H9 (cell line): ENCODE results near the gene GRIK4. TPM values are rescaled to one million over a fixed set of nuclear protein-coding genes. Genes with fewer than 3 reads are reported as not detected.
A peak's percentile ranks its signal among the peaks of the same experiment; 100 is the strongest.

Source experiments
- DNase-seq: peaks from one replicate; pipeline ENCODE4 v3.0.0-alpha.2; 2017
- H2AFZ ChIP-seq: one replicate; pipeline ENCODE4 v1.6.1; 2013; ENCODE audit warnings: mild to moderate bottlenecking, low read length, control low read depth, moderate library complexity
- H2AK5ac ChIP-seq: 2 replicates; pipeline ENCODE4 v1.6.1; 2013; ENCODE audit warnings: low read length, control low read depth, mixed read lengths; ENCODE audit not compliant: insufficient read length
- H2BK120ac ChIP-seq: one replicate; pipeline ENCODE4 v1.6.1; 2013; ENCODE audit warnings: low read depth, mild to moderate bottlenecking, low read length, control low read depth, inconsistent platforms; ENCODE audit not compliant: poor library complexity, severe bottlenecking
- H2BK12ac ChIP-seq: 2 replicates; pipeline ENCODE4 v1.6.1; 2013; ENCODE audit warnings: low read length, control low read depth, mixed read lengths, low read depth; ENCODE audit not compliant: insufficient read length
- H2BK15ac ChIP-seq: 2 replicates; pipeline ENCODE4 v1.6.1; 2013; ENCODE audit warnings: low read depth, low read length, control low read depth
- H2BK20ac ChIP-seq: one replicate; pipeline ENCODE4 v1.6.1; 2013; ENCODE audit warnings: low read depth, mild to moderate bottlenecking, low read length, control low read depth, inconsistent platforms; ENCODE audit not compliant: poor library complexity, severe bottlenecking
- H2BK5ac ChIP-seq: 2 replicates; pipeline ENCODE4 v1.6.1; 2013; ENCODE audit warnings: low read length, control low read depth, mixed read lengths; ENCODE audit not compliant: insufficient read length
- H3K14ac ChIP-seq: 2 replicates; pipeline ENCODE4 v1.6.1; 2013; ENCODE audit warnings: low read length, control low read depth; ENCODE audit not compliant: insufficient read depth
- H3K18ac ChIP-seq: 2 replicates; pipeline ENCODE4 v1.6.1; 2013; ENCODE audit warnings: low read depth, mild to moderate bottlenecking, mixed read lengths, low read length, control low read depth; ENCODE audit not compliant: insufficient read length
- H3K23ac ChIP-seq: 2 replicates; pipeline ENCODE4 v1.6.1; 2013; ENCODE audit warnings: low read length, control low read depth, mixed read lengths, low read depth; ENCODE audit not compliant: insufficient read length
- H3K23me2 ChIP-seq: 2 replicates; pipeline ENCODE4 v1.6.1; 2013; ENCODE audit warnings: low read depth, mild to moderate bottlenecking, mixed read lengths, low read length, control low read depth; ENCODE audit not compliant: insufficient read length, poor library complexity, severe bottlenecking
- H3K27ac ChIP-seq: 2 replicates; pipeline ENCODE4 v1.5.1; 2013; ENCODE audit warnings: low read length, control low read depth, mixed read lengths, low read depth; ENCODE audit not compliant: insufficient read length
- H3K27me3 ChIP-seq: 2 replicates; pipeline ENCODE4 v1.6.1; 2013; ENCODE audit warnings: low read length, control low read depth, inconsistent platforms; ENCODE audit not compliant: insufficient read depth
- H3K4ac ChIP-seq: 2 replicates; pipeline ENCODE4 v1.6.1; 2013; ENCODE audit warnings: low read depth, mild to moderate bottlenecking, control low read depth, inconsistent platforms, low read length, moderate library complexity
- H3K4me1 ChIP-seq: 2 replicates; pipeline ENCODE4 v1.6.1; 2013; ENCODE audit warnings: low read length, control low read depth, inconsistent platforms; ENCODE audit not compliant: insufficient read depth
- H3K4me2 ChIP-seq: 2 replicates; pipeline ENCODE4 v1.6.1; 2013; ENCODE audit warnings: low read length, control low read depth, mixed read lengths; ENCODE audit not compliant: insufficient read length, insufficient read depth
- H3K56ac ChIP-seq: 2 replicates; pipeline ENCODE4 v1.6.1; 2013; ENCODE audit warnings: low read depth, mild to moderate bottlenecking, mixed read lengths, low read length, control low read depth; ENCODE audit not compliant: insufficient read length
- H3K79me1 ChIP-seq: 2 replicates; pipeline ENCODE4 v1.6.1; 2013; ENCODE audit warnings: low read depth, mild to moderate bottlenecking, moderate library complexity, low read length, control low read depth, inconsistent platforms; ENCODE audit not compliant: insufficient read depth, poor library complexity, severe bottlenecking
- H3K79me2 ChIP-seq: 2 replicates; pipeline ENCODE4 v1.6.1; 2013; ENCODE audit warnings: low read length, control low read depth, inconsistent platforms; ENCODE audit not compliant: insufficient read depth
- H3K9ac ChIP-seq: 2 replicates; pipeline ENCODE4 v1.6.1; 2013; ENCODE audit warnings: low read length, control low read depth, mixed read lengths; ENCODE audit not compliant: insufficient read length; ENCODE audit errors: extremely low read depth
- H3K9me3 ChIP-seq: one replicate; pipeline ENCODE4 v1.6.1; 2013; ENCODE audit warnings: low read depth, low read length, inconsistent platforms; ENCODE audit not compliant: control insufficient read depth
- H3T11ph ChIP-seq: one replicate; pipeline ENCODE4 v1.6.1; 2013; ENCODE audit warnings: mild to moderate bottlenecking, low read length, control low read depth, inconsistent platforms
- H4K20me1 ChIP-seq: one replicate; pipeline ENCODE4 v1.6.1; 2013; ENCODE audit not compliant: control insufficient read depth, insufficient read length, insufficient read depth
- H4K5ac ChIP-seq: 2 replicates; pipeline ENCODE4 v1.6.1; 2013; ENCODE audit warnings: low read depth, mild to moderate bottlenecking, mixed read lengths, low read length, control low read depth; ENCODE audit not compliant: insufficient read length
- H4K8ac ChIP-seq: replicated peaks from 2 replicates; pipeline ENCODE4 v1.6.1; 2013; ENCODE audit warnings: low read length, control low read depth, mixed read lengths, low read depth; ENCODE audit not compliant: insufficient read length
- H4K91ac ChIP-seq: 2 replicates; pipeline ENCODE4 v1.6.1; 2013; ENCODE audit warnings: low read depth, mild to moderate bottlenecking, moderate library complexity, mixed read lengths, low read length, control low read depth; ENCODE audit not compliant: insufficient read length
- H3K27ac Mint-ChIP-seq, 3 experiments: 2 replicates in 2 of 3; 3 replicates in 1 of 3; pipeline ENCODE4 v1.8.0; 2020 to 2021; ENCODE audit warnings: mixed read lengths in 3 of 3, mild to moderate bottlenecking in 1 of 3, moderate library complexity in 1 of 3
- H3K27me3 Mint-ChIP-seq: 2 replicates; pipeline ENCODE4 v1.8.0; 2021; ENCODE audit warnings: low read depth, mild to moderate bottlenecking, moderate library complexity, mixed read lengths
- H3K36me3 Mint-ChIP-seq, 3 experiments: 2 replicates in 2 of 3; 3 replicates in 1 of 3; pipeline ENCODE4 v1.8.0; 2020 to 2021; ENCODE audit warnings: low read depth in 3 of 3, mixed read lengths in 3 of 3; ENCODE audit not compliant: insufficient read depth in 1 of 3
- H3K4me1 Mint-ChIP-seq, 2 experiments: 2 replicates each; pipeline ENCODE4 v1.8.0; 2020; ENCODE audit warnings: mixed read lengths in 2 of 2
- H3K4me3 Mint-ChIP-seq, 2 experiments: 2 replicates in 1 of 2; 3 replicates in 1 of 2; pipeline ENCODE4 v1.8.0; 2020 to 2021; ENCODE audit warnings: mild to moderate bottlenecking in 2 of 2, mixed read lengths in 2 of 2, moderate library complexity in 1 of 2
- H3K9me3 Mint-ChIP-seq, 2 experiments: 2 replicates in 1 of 2; 3 replicates in 1 of 2; pipeline ENCODE4 v1.8.0; 2020; ENCODE audit warnings: mild to moderate bottlenecking in 2 of 2, mixed read lengths in 2 of 2, moderate library complexity in 1 of 2
- CTCF ChIP-seq: fragments of 200-600 bp; sonication (generic); conservative IDR thresholded peaks from 3 replicates; pipeline ENCODE4 v1.8.0; 2021; ENCODE audit warnings: antibody characterized with exemption, mild to moderate bottlenecking
- WGBS: extraction: QIAGEN DNeasy Blood & Tissue Kit; methylation state at CpG from one replicate; pipeline ENCODE4 v1.1.7; 2013; ENCODE audit warnings: missing lambda C conversion rate, low lambda C conversion rate, mixed read lengths; ENCODE audit not compliant: insufficient read length; ENCODE audit errors: extremely low coverage; 5-methylcytosine and 5-hydroxymethylcytosine counted together
- total RNA-seq: library from RNA; stranded (reverse); gene quantifications from 2 replicates; pipeline ENCODE4 v1.2.1, GENCODE V29; 2021

The GRIK4 gene
- total RNA-seq, 1 experiment from 2014 or later: 2.3 TPM

- Histone ChIP-seq H3K56ac (no peak overlapping the region), H3K23ac (no peak overlapping the region), H3K14ac (no peak overlapping the region), H2BK5ac (no peak overlapping the region), H4K5ac (no peak overlapping the region), H3K27me3 (no peaks in the 10 kb centered on the region; the same call in 1 of the 2 replicates), H2AK5ac (no peak overlapping the region), H4K20me1 (peaks cover 2% of the 10 kb centered on the region), H3K9ac (no peak overlapping the region), H4K91ac (no peak overlapping the region), H2BK120ac (no peak overlapping the region), H3K18ac (no peak overlapping the region), H3K9me3 (no peaks in the 10 kb centered on the region), H3K4me2 (no peak overlapping the region), H3K79me1 (no peaks in the 10 kb centered on the region), H4K8ac (no peak overlapping the region), H3K4me1 (no peaks in the 10 kb centered on the region; the same call in 1 of the 2 replicates), H2BK15ac (no peak overlapping the region), H2BK12ac (no peak overlapping the region), H3K4ac (no peak overlapping the region), H3K79me2 (no peaks in the 10 kb centered on the region), H2BK20ac (no peak overlapping the region), H3T11ph (no peak overlapping the region), H3K27ac (no peak overlapping the region), H3K23me2 (no peaks in the 10 kb centered on the region), H2AFZ (no peak overlapping the region)
- Mint-ChIP-seq H3K4me3 (no peak overlapping the region), H3K36me3 (no peaks in the 10 kb centered on the region), H3K4me1 (peaks cover 26 to 38% of the 10 kb centered on the region in 2 experiments), H3K27ac (peak overlapping the region in 1 of 3 experiments; percentile 86; a peak in 1 of 7 replicates), H3K9me3 (no peaks in the 10 kb centered on the region), H3K27me3 (peaks cover 13% of the 10 kb centered on the region)
- no CpG with 5 or more reads among the region's 11 CpGs for WGBS
- no peak for DNase-seq
- no peak for TF ChIP-seq CTCF
These were observed 88.4 kb downstream of the GRIK4 start for GRCh38 chr11:120599816-120600420.
